ENCODE results near the gene SLC2A9.

Gene SLC2A9

GRCh38 chr4:10018818-10019461 is 2.4 kb downstream of the SLC2A9 start:
- no peak for TF ChIP-seq ZNF274 (IDR thresholded peaks at IDR 0.05; ENCODE audit: low read depth, low read length)
- H3K4me3 ChIP-seq (ENCODE audit: low read length) = peak overlapping the region; percentile 38; the same call in 1 of the 2 replicates

- no peak overlapping the region for H3K4me3 ChIP-seq (ENCODE audit: low read length)
- no peak for TF ChIP-seq ZNF274 (IDR thresholded peaks at IDR 0.05; ENCODE audit: low read depth, low read length)
These were observed 4.0 kb downstream of the SLC2A9 start for GRCh38 chr4:10017037-10017893.

- TF ChIP-seq ZNF274 (IDR thresholded peaks at IDR 0.05; ENCODE audit: low read depth, low read length) = no peak
- H3K4me3 ChIP-seq (ENCODE audit: low read length) = no peak overlapping the region
These were observed 5.1 kb downstream of the SLC2A9 start for GRCh38 chr4:10016169-10016568.

GRCh38 chr4:10015140-10015753 is 6.0 kb downstream of the SLC2A9 start:
- TF ChIP-seq ZNF274 (IDR thresholded peaks at IDR 0.05; ENCODE audit: low read depth, low read length) = no peak
- no peak overlapping the region for H3K4me3 ChIP-seq (ENCODE audit: low read length)

- H3K4me3 ChIP-seq (ENCODE audit: low read length) = no peak overlapping the region
- no peak for TF ChIP-seq ZNF274 (IDR thresholded peaks at IDR 0.05; ENCODE audit: low read depth, low read length)
These were observed 7.6 kb downstream of the SLC2A9 start for GRCh38 chr4:10013722-10014121.

GRCh38 chr4:10011885-10012284 is 9.4 kb downstream of the SLC2A9 start:
- H3K4me3 ChIP-seq (ENCODE audit: low read length) = no peak overlapping the region
- TF ChIP-seq ZNF274 (IDR thresholded peaks at IDR 0.05; ENCODE audit: low read depth, low read length) = no peak

GRCh38 chr4:10011277-10011676 is 10.0 kb downstream of the SLC2A9 start:
- no peak overlapping the region for H3K4me3 ChIP-seq (ENCODE audit: low read length)
- no peak for TF ChIP-seq ZNF274 (IDR thresholded peaks at IDR 0.05; ENCODE audit: low read depth, low read length)

GRCh38 chr4:10009861-10010500 is 11.3 kb downstream of the SLC2A9 start:
- no peak overlapping the region for H3K4me3 ChIP-seq (ENCODE audit: low read length)
- no peak for TF ChIP-seq ZNF274 (IDR thresholded peaks at IDR 0.05; ENCODE audit: low read depth, low read length)

- TF ChIP-seq ZNF274 (IDR thresholded peaks at IDR 0.05; ENCODE audit: low read depth, low read length) = no peak
- H3K4me3 ChIP-seq (ENCODE audit: low read length) = no peak overlapping the region
These were observed 12.7 kb downstream of the SLC2A9 start for GRCh38 chr4:10008609-10009005.

GRCh38 chr4:10007793-10008608 is 13.3 kb downstream of the SLC2A9 start:
- no peak for TF ChIP-seq ZNF274 (IDR thresholded peaks at IDR 0.05; ENCODE audit: low read depth, low read length)
- H3K4me3 ChIP-seq (ENCODE audit: low read length) = no peak overlapping the region

- TF ChIP-seq ZNF274 (IDR thresholded peaks at IDR 0.05; ENCODE audit: low read depth, low read length) = no peak
- no peak overlapping the region for H3K4me3 ChIP-seq (ENCODE audit: low read length)
These were observed 13.9 kb downstream of the SLC2A9 start for GRCh38 chr4:10007436-10007740.

- no peak for TF ChIP-seq ZNF274 (IDR thresholded peaks at IDR 0.05; ENCODE audit: low read depth, low read length)
- H3K4me3 ChIP-seq (ENCODE audit: low read length) = no peak overlapping the region
These were observed 14.5 kb downstream of the SLC2A9 start for GRCh38 chr4:10006601-10007435.

GRCh38 chr4:10006231-10006600 is 15.1 kb downstream of the SLC2A9 start:
- TF ChIP-seq ZNF274 (IDR thresholded peaks at IDR 0.05; ENCODE audit: low read depth, low read length) = no peak
- no peak overlapping the region for H3K4me3 ChIP-seq (ENCODE audit: low read length)
